Upper lobe of right lung (tissue), 1 donor: ENCODE data around the gene CLTCL1. TPM values are rescaled to one million over a fixed set of nuclear protein-coding genes. Genes with fewer than 3 reads are reported as not detected.

Experiments
- ATAC-seq: fragments of 200-7000 bp; cut with Tn5 transposase; one replicate; pipeline ENCODE4 v1.9.1; 2020; ENCODE audit warnings: mild to moderate bottlenecking, moderate library complexity
- DNase-seq: peaks from one replicate; pipeline ENCODE4 v3.0.0-alpha.2; 2020
- H3K27ac ChIP-seq: fragments of 200-600 bp; one replicate; pipeline ENCODE4 v1.8.0; 2022
- H3K27me3 ChIP-seq: fragments of 200-600 bp; one replicate; pipeline ENCODE4 v1.8.0; 2022; ENCODE audit warnings: mild to moderate bottlenecking
- H3K36me3 ChIP-seq: fragments of 200-600 bp; one replicate; pipeline ENCODE4 v1.8.0; 2022
- H3K4me1 ChIP-seq: fragments of 200-600 bp; one replicate; pipeline ENCODE4 v1.8.0; 2022
- H3K4me3 ChIP-seq: fragments of 200-600 bp; one replicate; pipeline ENCODE4 v1.8.0; 2022; ENCODE audit warnings: mild to moderate bottlenecking
- H3K9me3 ChIP-seq: fragments of 200-600 bp; one replicate; pipeline ENCODE4 v1.8.0; 2022
- intact Hi-C: fragments of 100-400 bp; cut with DNase I; formaldehyde crosslinking; loops from one replicate; pipeline ENCODE4 v1.11.0; 2022
- total RNA-seq: library from RNA; stranded (reverse); fragmentation: NEBNext Ultra II Directional; extraction: Animal tissue kit (Norgen Biotek cat#: 25700); gene quantifications from one replicate; pipeline ENCODE4 v1.2.1, GENCODE V29; 2021
- TF ChIP-seq, protein P1 (sequence below): fragments of 200-600 bp; IDR thresholded peaks from one replicate; pipeline ENCODE4 v1.8.0; 2022; ENCODE audit warnings: antibody characterized with exemption
- donor health status: DM: no; HTN: yes; CAD: no; lungs with severe emphysema.

Gene CLTCL1
- total RNA-seq, 1 donor from 2014 or later = 4.3 TPM

DNA sequence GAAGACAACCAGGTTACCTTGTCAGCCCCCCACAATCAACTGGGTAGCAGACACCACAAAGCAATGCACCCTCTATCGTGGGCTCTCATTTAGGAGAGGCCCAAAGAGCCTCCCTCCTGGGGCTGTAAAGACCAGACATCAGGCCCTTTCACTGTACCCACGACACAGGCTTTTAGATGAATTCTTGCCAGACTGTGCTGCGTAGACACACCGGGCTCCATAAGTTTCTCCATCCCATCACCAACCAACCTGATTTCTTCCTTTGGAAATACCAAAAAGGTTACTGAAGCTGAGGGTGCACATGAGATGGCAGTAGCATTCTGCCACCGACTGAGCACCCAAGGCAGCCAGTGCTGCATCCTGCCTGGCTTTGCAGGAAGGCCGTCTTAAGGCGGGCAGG lies 66.5 kb downstream of the CLTCL1 start:
- no peaks in the 10 kb centered on the region for H3K27me3 ChIP-seq
- ATAC-seq (no peak), DNase-seq (no peak)
- H3K27ac ChIP-seq = no peak overlapping the region
- no peaks in the 10 kb centered on the region for H3K9me3 ChIP-seq
- TF ChIP-seq, protein P1, sequence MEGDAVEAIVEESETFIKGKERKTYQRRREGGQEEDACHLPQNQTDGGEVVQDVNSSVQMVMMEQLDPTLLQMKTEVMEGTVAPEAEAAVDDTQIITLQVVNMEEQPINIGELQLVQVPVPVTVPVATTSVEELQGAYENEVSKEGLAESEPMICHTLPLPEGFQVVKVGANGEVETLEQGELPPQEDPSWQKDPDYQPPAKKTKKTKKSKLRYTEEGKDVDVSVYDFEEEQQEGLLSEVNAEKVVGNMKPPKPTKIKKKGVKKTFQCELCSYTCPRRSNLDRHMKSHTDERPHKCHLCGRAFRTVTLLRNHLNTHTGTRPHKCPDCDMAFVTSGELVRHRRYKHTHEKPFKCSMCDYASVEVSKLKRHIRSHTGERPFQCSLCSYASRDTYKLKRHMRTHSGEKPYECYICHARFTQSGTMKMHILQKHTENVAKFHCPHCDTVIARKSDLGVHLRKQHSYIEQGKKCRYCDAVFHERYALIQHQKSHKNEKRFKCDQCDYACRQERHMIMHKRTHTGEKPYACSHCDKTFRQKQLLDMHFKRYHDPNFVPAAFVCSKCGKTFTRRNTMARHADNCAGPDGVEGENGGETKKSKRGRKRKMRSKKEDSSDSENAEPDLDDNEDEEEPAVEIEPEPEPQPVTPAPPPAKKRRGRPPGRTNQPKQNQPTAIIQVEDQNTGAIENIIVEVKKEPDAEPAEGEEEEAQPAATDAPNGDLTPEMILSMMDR = no peak
- no peaks in the 10 kb centered on the region for H3K36me3 ChIP-seq
- H3K4me1 ChIP-seq = no peaks in the 10 kb centered on the region
- intact Hi-C loops = no loop called here
- no peak overlapping the region for H3K4me3 ChIP-seq

GRCh38 chr22:19224557-19224956 lies 67.0 kb downstream of the CLTCL1 start:
- no peaks in the 10 kb centered on the region for H3K36me3 ChIP-seq
- ATAC-seq = no peak
- intact Hi-C loops = no loop called here

DNA sequence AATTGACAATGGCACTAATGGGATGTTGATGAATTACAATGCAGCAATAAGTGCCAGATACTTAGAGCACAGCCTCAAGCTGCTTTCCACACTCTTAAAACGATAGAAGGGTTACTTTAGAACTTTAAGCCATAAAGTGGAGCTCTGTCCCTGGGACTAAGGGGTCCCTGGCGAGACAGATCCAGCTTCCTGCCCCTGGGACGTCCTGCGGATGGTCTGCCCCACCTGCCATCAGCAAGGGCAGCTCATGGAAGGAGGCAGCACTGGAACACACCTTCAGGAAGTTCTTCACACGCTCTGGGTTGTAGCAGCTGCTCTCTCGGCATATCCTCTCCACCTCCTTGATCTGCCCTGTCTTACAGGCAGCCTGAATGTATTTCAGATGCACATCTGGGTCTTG lies 67.9 kb downstream of the CLTCL1 start:
- intact Hi-C loops = no loop called here
- no peaks in the 10 kb centered on the region for H3K36me3 ChIP-seq
- ATAC-seq = no peak

More at GRCh38 chr22:19224557-19224956, 67.0 kb downstream of the CLTCL1 start:
- H3K4me1 ChIP-seq = no peaks in the 10 kb centered on the region
- H3K4me3 ChIP-seq = no peak overlapping the region
- TF ChIP-seq, protein P1 = no peak
- H3K27me3 ChIP-seq = no peaks in the 10 kb centered on the region
- no peaks in the 10 kb centered on the region for H3K9me3 ChIP-seq
- no peak for DNase-seq
- no peak overlapping the region for H3K27ac ChIP-seq

GRCh38 chr22:19223110-19223509 lies 68.4 kb downstream of the CLTCL1 start:
- no peak overlapping the region for H3K27ac ChIP-seq
- H3K36me3 ChIP-seq = no peaks in the 10 kb centered on the region
- no peak overlapping the region for H3K4me3 ChIP-seq
- ATAC-seq (no peak), DNase-seq (no peak)
- H3K4me1 ChIP-seq = no peaks in the 10 kb centered on the region
- no peaks in the 10 kb centered on the region for H3K27me3 ChIP-seq
- TF ChIP-seq, protein P1 = no peak
- no peaks in the 10 kb centered on the region for H3K9me3 ChIP-seq
- intact Hi-C loops = no loop called here

More for the DNA sequence above, 67.9 kb downstream of the CLTCL1 start:
- DNase-seq = no peak
- H3K27me3 ChIP-seq = no peaks in the 10 kb centered on the region
- no peaks in the 10 kb centered on the region for H3K9me3 ChIP-seq
- TF ChIP-seq, protein P1 = no peak
- no peak overlapping the region for H3K4me3 ChIP-seq
- H3K4me1 ChIP-seq = no peaks in the 10 kb centered on the region
- no peak overlapping the region for H3K27ac ChIP-seq

GRCh38 chr22:19222242-19223005 lies 69.1 kb downstream of the CLTCL1 start:
- TF ChIP-seq, protein P1 = no peak
- ATAC-seq (no peak), DNase-seq (no peak)
- Histone ChIP-seq H3K4me3 (no peak overlapping the region), H3K27me3 (no peaks in the 10 kb centered on the region), H3K36me3 (no peaks in the 10 kb centered on the region), H3K4me1 (no peaks in the 10 kb centered on the region), H3K9me3 (no peaks in the 10 kb centered on the region), H3K27ac (no peak overlapping the region)
- intact Hi-C loops = no loop called here

- H3K27ac ChIP-seq = no peak overlapping the region
Measured at GRCh38 chr22:19220867-19221266, 70.7 kb downstream of the CLTCL1 start.

More at GRCh38 chr22:19220867-19221266, 70.7 kb downstream of the CLTCL1 start:
- no peaks in the 10 kb centered on the region for H3K9me3 ChIP-seq
- H3K36me3 ChIP-seq = no peaks in the 10 kb centered on the region
- H3K27me3 ChIP-seq = no peaks in the 10 kb centered on the region
- DNase-seq = no peak
- ATAC-seq = no peak
- no peaks in the 10 kb centered on the region for H3K4me1 ChIP-seq
- intact Hi-C loops = no loop called here
- H3K4me3 ChIP-seq = no peak overlapping the region
- TF ChIP-seq, protein P1 = no peak
